Upper lobe of left lung (tissue), 6 donors: ENCODE results near the gene STARD10. TPM values are rescaled to one million over a fixed set of nuclear protein-coding genes. Genes with fewer than 3 reads are reported as not detected.
A peak's percentile ranks its signal among the peaks of the same experiment; 100 is the strongest.

Experiments used
- ATAC-seq, 2 donors: fragments of 200-7000 bp; cut with Tn5 transposase; one replicate each; pipeline ENCODE4 v1.9.1; 2022; ENCODE audit warnings: mild to moderate bottlenecking in 2 of 2, moderate library complexity in 2 of 2; ENCODE audit not compliant: low FRiP score in 2 of 2
- DNase-seq, 2 donors: peaks; one replicate each; pipeline ENCODE4 v3.0.0-alpha.2; 2019 to 2020
- H3K27ac ChIP-seq, 4 donors: fragments of 200-600 bp; sonication (generic); one replicate each; pipeline ENCODE4 v1.5.1; 2016 to 2019
- H3K27me3 ChIP-seq, 4 donors: fragments of 200-600 bp; sonication (generic); one replicate each; pipeline ENCODE4 v1.5.1; 2017 to 2019
- H3K36me3 ChIP-seq, 4 donors: fragments of 200-600 bp; sonication (generic); one replicate each; pipeline ENCODE4 v1.5.1; 2016 to 2019
- H3K4me1 ChIP-seq, 4 donors: fragments of 200-600 bp; sonication (generic); one replicate each; pipeline ENCODE4 v1.5.1; 2018 to 2019
- H3K4me3 ChIP-seq, 4 donors: fragments of 200-600 bp; sonication (generic); one replicate each; pipeline ENCODE4 v1.5.1; 2017 to 2019; ENCODE audit warnings: mild to moderate bottlenecking in 2 of 4, moderate library complexity in 1 of 4
- H3K9me3 ChIP-seq, 4 donors: fragments of 200-600 bp; sonication (generic); one replicate each; pipeline ENCODE4 v1.5.1; 2018 to 2019
- EP300 ChIP-seq, 4 donors: sonication (generic); formaldehyde crosslinking; IDR thresholded peaks; one replicate each; pipeline ENCODE4 v1.5.1; 2017; ENCODE audit warnings: antibody characterized with exemption in 4 of 4, control low read depth in 2 of 4
- POLR2A ChIP-seq, 4 donors: fragments of 450-650 bp; IDR thresholded peaks; one replicate each; pipeline ENCODE4 v1.5.1; 2016 to 2017; ENCODE audit warnings: antibody characterized with exemption in 4 of 4, mild to moderate bottlenecking in 2 of 4
- POLR2AphosphoS5 ChIP-seq, 2 donors: sonication (generic); formaldehyde crosslinking; IDR thresholded peaks; one replicate each; pipeline ENCODE4 v1.5.1; 2017; ENCODE audit warnings: antibody characterized with exemption in 2 of 2
- WGBS, 2 donors: methylation state at CpG; one replicate each; pipeline ENCODE4 v1.1.5; 2017 to 2018; 5-methylcytosine and 5-hydroxymethylcytosine counted together
- total RNA-seq, 6 donors: library from RNA; depleted of rRNA in 4 of 6; stranded (reverse); fragments of >200 nt in 4 of 6; gene quantifications; one replicate each; pipeline versions ENCODE4 v1.1.0 to v1.2.1, GENCODE V29; 2016 to 2021
- TF ChIP-seq, protein P1 (sequence below), 6 experiments: fragments of 450-650 bp in 4 of 6; fragments of 200-600 bp in 2 of 6; sonication (generic) in 2 of 6; IDR thresholded peaks; one replicate each; pipeline ENCODE4 v1.5.1; 2016 to 2019; ENCODE audit warnings: antibody characterized with exemption in 6 of 6
- donor health status: DM: no; HTN: no; CAD: no; lungs with moderate emphysema.
- donor health status: DM: no; HTN: yes; CAD: no; lungs with severe emphysema.

The STARD10 gene
- total RNA-seq, 6 donors from 2014 or later, result 93.2 to 227 (median 151) TPM

DNA sequence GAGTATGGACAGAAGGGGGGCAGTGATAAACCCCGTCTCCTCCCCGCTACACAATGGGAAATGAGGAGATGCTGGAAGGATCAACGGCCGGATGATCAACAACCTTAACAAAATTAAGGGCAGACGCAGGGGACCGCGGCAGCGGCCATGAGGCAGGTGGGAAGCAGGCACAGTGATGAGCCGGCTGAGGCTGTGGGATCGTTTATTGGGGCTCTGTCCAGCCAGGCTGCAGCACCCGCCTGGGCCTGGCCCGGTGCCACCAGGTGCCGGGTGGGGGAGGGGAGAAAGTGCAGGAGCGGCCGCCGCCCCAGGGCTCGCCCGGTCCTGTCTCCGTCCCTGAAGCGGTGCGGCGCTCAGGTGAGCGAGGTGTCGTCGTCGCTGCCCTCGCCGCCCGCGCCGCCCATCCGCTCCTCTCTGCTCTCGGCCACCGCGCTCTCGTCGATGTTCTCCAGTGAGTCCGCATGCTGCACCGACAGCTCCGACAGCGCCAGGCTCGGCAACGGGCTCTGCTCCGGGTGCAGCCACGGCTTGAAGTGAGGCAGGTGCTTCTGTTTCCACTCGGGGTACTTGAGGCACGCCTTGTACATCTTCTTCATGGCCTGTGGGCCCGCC, 39.2 kb downstream of the STARD10 start:
- 88 to 93% methylated on average over 41 to 46 of the region's 48 CpGs for WGBS, 2 donors
- TF ChIP-seq EP300 (IDR thresholded peaks at IDR 0.05) (no peak), POLR2AphosphoS5 (IDR thresholded peaks at IDR 0.05) (no peak)
- TF ChIP-seq, protein P1, sequence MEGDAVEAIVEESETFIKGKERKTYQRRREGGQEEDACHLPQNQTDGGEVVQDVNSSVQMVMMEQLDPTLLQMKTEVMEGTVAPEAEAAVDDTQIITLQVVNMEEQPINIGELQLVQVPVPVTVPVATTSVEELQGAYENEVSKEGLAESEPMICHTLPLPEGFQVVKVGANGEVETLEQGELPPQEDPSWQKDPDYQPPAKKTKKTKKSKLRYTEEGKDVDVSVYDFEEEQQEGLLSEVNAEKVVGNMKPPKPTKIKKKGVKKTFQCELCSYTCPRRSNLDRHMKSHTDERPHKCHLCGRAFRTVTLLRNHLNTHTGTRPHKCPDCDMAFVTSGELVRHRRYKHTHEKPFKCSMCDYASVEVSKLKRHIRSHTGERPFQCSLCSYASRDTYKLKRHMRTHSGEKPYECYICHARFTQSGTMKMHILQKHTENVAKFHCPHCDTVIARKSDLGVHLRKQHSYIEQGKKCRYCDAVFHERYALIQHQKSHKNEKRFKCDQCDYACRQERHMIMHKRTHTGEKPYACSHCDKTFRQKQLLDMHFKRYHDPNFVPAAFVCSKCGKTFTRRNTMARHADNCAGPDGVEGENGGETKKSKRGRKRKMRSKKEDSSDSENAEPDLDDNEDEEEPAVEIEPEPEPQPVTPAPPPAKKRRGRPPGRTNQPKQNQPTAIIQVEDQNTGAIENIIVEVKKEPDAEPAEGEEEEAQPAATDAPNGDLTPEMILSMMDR (IDR thresholded peaks at IDR 0.05), result no peak
- H3K36me3 ChIP-seq, result peaks cover 0 to 31% (median 8%) of the 10 kb centered on the region in 4 donors
- no peak overlapping the region for H3K4me3 ChIP-seq
- no peaks in the 10 kb centered on the region for H3K27me3 ChIP-seq
- ATAC-seq (no peak), DNase-seq (peak in 1 of 2 donors; percentile 84)
- H3K9me3 ChIP-seq, result no peaks in the 10 kb centered on the region
- peaks cover 16 to 52% (median 39%) of the 10 kb centered on the region in 4 donors for H3K4me1 ChIP-seq
- no peak overlapping the region for H3K27ac ChIP-seq

GRCh38 chr11:72754149-72754543, 39.7 kb downstream of the STARD10 start:
- no peak for ATAC-seq
- H3K4me3 ChIP-seq, result no peak overlapping the region
- H3K36me3 ChIP-seq, result peaks cover 0 to 31% (median 8%) of the 10 kb centered on the region in 4 donors
- no peak overlapping the region for H3K27ac ChIP-seq
- 97 to 99% methylated on average over 7 to 8 of the region's 8 CpGs for WGBS, 2 donors
- no peak for TF ChIP-seq POLR2AphosphoS5 (IDR thresholded peaks at IDR 0.05)
- TF ChIP-seq, protein P1 (IDR thresholded peaks at IDR 0.05), result no peak
- no peak for TF ChIP-seq EP300 (IDR thresholded peaks at IDR 0.05)
- no peak for TF ChIP-seq POLR2A (IDR thresholded peaks at IDR 0.05)
- H3K27me3 ChIP-seq, result no peaks in the 10 kb centered on the region
- no peak for DNase-seq
- no peaks in the 10 kb centered on the region for H3K9me3 ChIP-seq
- H3K4me1 ChIP-seq, result peaks cover 16 to 51% (median 37%) of the 10 kb centered on the region in 4 donors

DNA sequence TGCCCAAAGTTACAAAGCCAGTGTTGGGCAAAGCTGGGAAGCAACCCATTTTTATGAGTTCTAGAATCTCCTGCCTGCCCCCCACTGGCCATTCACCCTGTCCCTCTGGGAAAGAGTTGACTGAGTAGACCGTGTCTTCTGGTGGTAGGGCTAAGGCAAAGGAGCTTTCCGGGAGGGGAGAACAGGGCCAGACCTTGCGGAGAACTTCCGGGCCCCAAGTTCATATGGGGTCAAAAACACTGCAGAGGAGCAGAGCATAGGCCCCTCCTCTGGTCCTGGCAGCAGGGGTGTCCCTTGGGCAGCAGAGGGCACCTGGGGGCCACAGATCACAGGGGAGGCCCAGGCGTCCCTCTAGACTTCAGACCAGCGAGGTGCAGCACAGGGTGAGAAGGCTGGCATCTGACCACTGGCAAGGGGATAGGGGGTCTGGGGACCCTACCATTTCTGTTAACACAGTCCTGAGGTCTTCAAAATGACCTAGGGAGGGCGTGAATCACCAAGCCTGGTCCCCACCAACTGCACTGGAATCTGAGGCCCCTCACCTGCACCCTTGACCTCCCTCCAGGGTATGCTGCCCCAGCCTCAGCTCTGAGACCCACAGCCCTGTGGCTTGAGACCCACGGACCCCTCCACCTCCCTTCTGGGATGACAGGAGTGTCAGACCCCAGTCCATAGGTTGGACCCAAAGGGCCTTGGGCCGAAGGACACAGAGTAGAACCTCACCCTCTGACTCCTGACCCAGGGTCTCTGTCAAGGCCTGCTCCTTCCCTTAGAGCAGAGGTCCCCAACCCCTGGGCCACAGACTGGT, 40.3 kb downstream of the STARD10 start:
- DNase-seq (no peak), ATAC-seq (no peak)
- WGBS, 2 donors, result 85 to 92% methylated on average over 6 to 9 of the region's 9 CpGs
- Histone ChIP-seq H3K9me3 (no peaks in the 10 kb centered on the region), H3K36me3 (peaks cover 0 to 25% (median 8%) of the 10 kb centered on the region in 4 donors), H3K4me3 (no peak overlapping the region), H3K27ac (peak overlapping the region in 1 of 4 donors; percentile 87), H3K4me1 (peaks cover 16 to 45% (median 37%) of the 10 kb centered on the region in 4 donors), H3K27me3 (no peaks in the 10 kb centered on the region)
- TF ChIP-seq, protein P1 (IDR thresholded peaks at IDR 0.05), result peak in 3 of 6 experiments; percentile 7 to 19 (median 14)
- TF ChIP-seq EP300 (IDR thresholded peaks at IDR 0.05), result no peak
- TF ChIP-seq POLR2A (IDR thresholded peaks at IDR 0.05), result no peak
- TF ChIP-seq POLR2AphosphoS5 (IDR thresholded peaks at IDR 0.05), result no peak

- Histone ChIP-seq H3K36me3 (peaks cover 0 to 13% (median 3%) of the 10 kb centered on the region in 4 donors), H3K27ac (peak within 1 kb of the TSS; percentile 78 to 89 (median 84)), H3K9me3 (no peaks in the 10 kb centered on the region), H3K4me3 (peak within 1 kb of the TSS; percentile 69 to 88 (median 77)), H3K27me3 (no peaks in the 10 kb centered on the region), H3K4me1 (peaks cover 16 to 45% (median 40%) of the 10 kb centered on the region in 4 donors)
- peak; percentile 81 to 95 for DNase-seq
- WGBS, 2 donors, result 2% methylated on average over 9 to 25 of the region's 51 CpGs
- TF ChIP-seq POLR2AphosphoS5 (IDR thresholded peaks at IDR 0.05), result peak; percentile 26 to 39
- no peak for TF ChIP-seq EP300 (IDR thresholded peaks at IDR 0.05)
- TF ChIP-seq, protein P1 (IDR thresholded peaks at IDR 0.05), result peak in 1 of 6 experiments; percentile 7
- TF ChIP-seq POLR2A (IDR thresholded peaks at IDR 0.05), result peak in 3 of 4 donors; percentile 24 to 69 (median 39)
- ATAC-seq, result peak; percentile 91 to 96
Observed at GRCh38 chr11:72752088-72752914, 41.5 kb downstream of the STARD10 start, which contains the start of gene ARAP1. Gene ARAP1 (minus strand): TSS chr11:72752408. CDS start chr11:72727128, 25,280 bp downstream.
